Measurements from ENCODE around the gene ZNF407. TPM values are rescaled to one million over a fixed set of nuclear protein-coding genes. Genes with fewer than 3 reads are reported as not detected.
A peak's percentile ranks its signal among the peaks of the same experiment; 100 is the strongest.

The ZNF407 gene
- total and polyA plus RNA-seq, 2 of the 13 experiments (the other 11 are each of a cell fraction or from before 2014, with no cell fraction given), result 2.3 to 8.7 TPM

DNA sequence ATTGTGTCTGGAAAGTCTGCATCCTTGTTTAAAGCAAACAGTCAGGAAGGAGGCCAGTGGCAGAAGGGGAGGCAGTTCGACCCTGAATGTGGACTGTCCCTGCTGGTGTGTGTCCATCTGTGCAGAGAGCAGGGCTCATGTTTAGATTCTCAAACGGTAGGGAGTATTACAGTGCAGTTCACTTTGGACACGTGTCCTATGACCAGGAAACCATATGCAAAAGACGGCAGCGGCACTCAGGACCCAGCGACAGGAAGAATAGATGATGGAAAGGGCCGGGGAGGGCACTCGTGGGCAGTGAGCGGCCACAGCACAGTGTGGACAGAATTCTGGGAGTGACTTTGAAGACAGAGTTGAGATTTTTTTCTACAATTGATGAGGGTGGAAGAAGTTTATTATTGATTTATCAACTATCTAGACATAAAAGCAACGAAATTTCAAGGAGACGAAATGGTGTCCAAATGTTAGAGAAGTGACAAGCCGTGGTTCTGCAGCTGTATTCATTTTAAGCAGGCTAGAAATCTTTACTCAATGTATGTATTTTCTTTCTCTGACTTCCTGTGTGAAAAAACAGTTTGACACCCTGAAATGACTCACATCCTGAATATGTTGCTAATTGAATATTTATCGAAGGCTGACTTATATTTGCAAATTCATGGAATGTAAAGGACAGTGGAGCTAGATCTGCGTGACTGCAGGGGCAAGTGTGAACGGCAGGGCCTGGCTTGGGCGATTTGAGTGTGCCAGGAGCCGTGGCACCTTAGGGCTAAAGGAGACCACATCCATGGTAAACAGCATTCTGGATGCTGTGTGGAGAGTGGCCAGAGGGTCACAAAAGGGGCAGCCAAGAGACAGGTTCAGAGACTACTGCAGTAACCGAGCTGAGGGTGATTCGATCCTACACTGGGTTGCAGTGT, 397.1 kb downstream of the ZNF407 start:
- H3K36me3 ChIP-seq (replicated peaks in 1 of 2; ENCODE audit: control insufficient read depth in 1 of 2, insufficient read depth in 2 of 2, low read length in 2 of 2), result no peaks in the 10 kb centered on the region
- intact Hi-C loops (cut with micrococcal nuclease; ENCODE audit: unreplicated experiment) (no loop called here), in situ Hi-C loops (cut with HindIII; ENCODE audit: extremely low pct_ligation_motif_present, low pct_unique_long_range_greater_than_20kb) (no loop called here)
- 83% methylated on average over 19 of the region's 19 CpGs for WGBS (ENCODE audit: low lambda C conversion rate)
- H3K79me2 ChIP-seq (ENCODE audit: insufficient read depth, low read length), result no peaks in the 10 kb centered on the region
- no TSS peak for BruUV-seq (replicated peaks)
- H3K4me2 ChIP-seq (ENCODE audit: low read depth, low read length), result no peak overlapping the region
- H3K9me3 ChIP-seq (ENCODE audit: low read length), result no peaks in the 10 kb centered on the region
- H3K27me3 ChIP-seq (ENCODE audit: control insufficient read depth in 1 of 2, insufficient read depth in 2 of 2, low read length in 2 of 2), result no peaks in the 10 kb centered on the region
- H3K27ac ChIP-seq (ENCODE audit: extremely low read length, insufficient read depth, low read length), result no peak overlapping the region
- H3K4me3 ChIP-seq (replicated peaks in 1 of 3; ENCODE audit: insufficient read depth in 1 of 3, low read depth in 2 of 3, low read length in 3 of 3), result no peak overlapping the region
- no peaks in the 10 kb centered on the region for H3K4me1 ChIP-seq (ENCODE audit: insufficient read depth, low read length)
- H3K9ac ChIP-seq (ENCODE audit: insufficient read depth, low read depth, low read length), result no peak overlapping the region
- CTCF ChIA-PET (ENCODE audit: low intra/inter-chr PET ratio, low total read pairs), result no interaction called here
- TF ChIP-seq ELF4 (CRISPR knock-in tag; IDR thresholded peaks at IDR 0.05; ENCODE audit: borderline replicate concordance) (no peak), ZNF207 (IDR thresholded peaks at IDR 0.05; ENCODE audit: borderline replicate concordance) (no peak), ZNF746 (CRISPR knock-in tag; IDR thresholded peaks at IDR 0.05) (no peak), ZBTB20 (CRISPR knock-in tag; IDR thresholded peaks at IDR 0.05; ENCODE audit: borderline replicate concordance, low read depth) (no peak), DNMT1 (CRISPR knock-in tag; IDR thresholded peaks at IDR 0.05) (no peak), MLX (CRISPR knock-in tag; IDR thresholded peaks at IDR 0.05) (no peak), POLR2A (IDR thresholded peaks at IDR 0.05; ENCODE audit: insufficient read depth in 1 of 2, low read depth in 2 of 2, low read length in 2 of 2) (no peak), CEBPG (CRISPR knock-in tag; IDR thresholded peaks at IDR 0.05) (no peak), ZNF790 (CRISPR knock-in tag; IDR thresholded peaks at IDR 0.05; ENCODE audit: borderline replicate concordance) (no peak), ZKSCAN5 (CRISPR knock-in tag; IDR thresholded peaks at IDR 0.05) (no peak)
- TF ChIP-seq, protein P1, sequence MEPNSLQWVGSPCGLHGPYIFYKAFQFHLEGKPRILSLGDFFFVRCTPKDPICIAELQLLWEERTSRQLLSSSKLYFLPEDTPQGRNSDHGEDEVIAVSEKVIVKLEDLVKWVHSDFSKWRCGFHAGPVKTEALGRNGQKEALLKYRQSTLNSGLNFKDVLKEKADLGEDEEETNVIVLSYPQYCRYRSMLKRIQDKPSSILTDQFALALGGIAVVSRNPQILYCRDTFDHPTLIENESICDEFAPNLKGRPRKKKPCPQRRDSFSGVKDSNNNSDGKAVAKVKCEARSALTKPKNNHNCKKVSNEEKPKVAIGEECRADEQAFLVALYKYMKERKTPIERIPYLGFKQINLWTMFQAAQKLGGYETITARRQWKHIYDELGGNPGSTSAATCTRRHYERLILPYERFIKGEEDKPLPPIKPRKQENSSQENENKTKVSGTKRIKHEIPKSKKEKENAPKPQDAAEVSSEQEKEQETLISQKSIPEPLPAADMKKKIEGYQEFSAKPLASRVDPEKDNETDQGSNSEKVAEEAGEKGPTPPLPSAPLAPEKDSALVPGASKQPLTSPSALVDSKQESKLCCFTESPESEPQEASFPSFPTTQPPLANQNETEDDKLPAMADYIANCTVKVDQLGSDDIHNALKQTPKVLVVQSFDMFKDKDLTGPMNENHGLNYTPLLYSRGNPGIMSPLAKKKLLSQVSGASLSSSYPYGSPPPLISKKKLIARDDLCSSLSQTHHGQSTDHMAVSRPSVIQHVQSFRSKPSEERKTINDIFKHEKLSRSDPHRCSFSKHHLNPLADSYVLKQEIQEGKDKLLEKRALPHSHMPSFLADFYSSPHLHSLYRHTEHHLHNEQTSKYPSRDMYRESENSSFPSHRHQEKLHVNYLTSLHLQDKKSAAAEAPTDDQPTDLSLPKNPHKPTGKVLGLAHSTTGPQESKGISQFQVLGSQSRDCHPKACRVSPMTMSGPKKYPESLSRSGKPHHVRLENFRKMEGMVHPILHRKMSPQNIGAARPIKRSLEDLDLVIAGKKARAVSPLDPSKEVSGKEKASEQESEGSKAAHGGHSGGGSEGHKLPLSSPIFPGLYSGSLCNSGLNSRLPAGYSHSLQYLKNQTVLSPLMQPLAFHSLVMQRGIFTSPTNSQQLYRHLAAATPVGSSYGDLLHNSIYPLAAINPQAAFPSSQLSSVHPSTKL (CRISPR knock-in tag; IDR thresholded peaks at IDR 0.05), result no peak
- peak; percentile 44; the same call in 1 of the 3 replicates for ATAC-seq
- FAIRE-seq, result no peak
- no peak for DNase-seq (ENCODE audit: low spot score)
- POLR2A ChIA-PET, result no interaction called here
- no peak overlapping the region for H2AFZ ChIP-seq (ENCODE audit: low read length)
- H4K20me1 ChIP-seq (ENCODE audit: insufficient read depth, low read length), result no peaks in the 10 kb centered on the region
